ENCODE results near the gene STK32A.

GRCh38 chr5:147307170-147307569 is 72.3 kb downstream of the STK32A start:
- no peak for TF ChIP-seq POLR2A (IDR thresholded peaks at IDR 0.05)
- no peak for TF ChIP-seq CTCF (IDR thresholded peaks at IDR 0.05)
